ENCODE measurements around the gene C1D. TPM values are rescaled to one million over a fixed set of nuclear protein-coding genes. Genes with fewer than 3 reads are reported as not detected.
A peak's percentile ranks its signal among the peaks of the same experiment; 100 is the strongest.

The C1D gene
- polyA plus RNA-seq, 3 donors: 14.9 to 58.4 (median 49.7) TPM

DNA sequence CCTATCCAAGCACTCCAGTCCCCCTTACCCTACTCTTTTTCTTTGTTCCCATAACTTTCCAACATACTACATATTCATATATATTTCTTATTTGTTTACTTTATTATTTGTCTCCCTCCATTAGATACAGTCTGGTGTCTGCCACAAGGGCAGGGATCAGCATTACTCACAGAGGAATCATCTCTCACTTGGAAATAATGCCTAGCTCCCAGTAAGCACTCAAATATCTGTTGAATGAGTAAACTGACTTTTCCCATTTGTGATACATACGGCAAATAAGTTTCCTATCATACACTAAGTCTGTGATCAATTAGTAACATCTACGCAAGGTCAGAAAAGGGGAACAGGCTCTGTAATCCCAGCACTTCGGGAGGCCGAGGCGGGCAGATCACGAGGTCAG lies 18.7 kb downstream of the C1D start:
- H3K9me3 Mint-ChIP-seq: no peaks in the 10 kb centered on the region
- TF ChIP-seq, protein P1, sequence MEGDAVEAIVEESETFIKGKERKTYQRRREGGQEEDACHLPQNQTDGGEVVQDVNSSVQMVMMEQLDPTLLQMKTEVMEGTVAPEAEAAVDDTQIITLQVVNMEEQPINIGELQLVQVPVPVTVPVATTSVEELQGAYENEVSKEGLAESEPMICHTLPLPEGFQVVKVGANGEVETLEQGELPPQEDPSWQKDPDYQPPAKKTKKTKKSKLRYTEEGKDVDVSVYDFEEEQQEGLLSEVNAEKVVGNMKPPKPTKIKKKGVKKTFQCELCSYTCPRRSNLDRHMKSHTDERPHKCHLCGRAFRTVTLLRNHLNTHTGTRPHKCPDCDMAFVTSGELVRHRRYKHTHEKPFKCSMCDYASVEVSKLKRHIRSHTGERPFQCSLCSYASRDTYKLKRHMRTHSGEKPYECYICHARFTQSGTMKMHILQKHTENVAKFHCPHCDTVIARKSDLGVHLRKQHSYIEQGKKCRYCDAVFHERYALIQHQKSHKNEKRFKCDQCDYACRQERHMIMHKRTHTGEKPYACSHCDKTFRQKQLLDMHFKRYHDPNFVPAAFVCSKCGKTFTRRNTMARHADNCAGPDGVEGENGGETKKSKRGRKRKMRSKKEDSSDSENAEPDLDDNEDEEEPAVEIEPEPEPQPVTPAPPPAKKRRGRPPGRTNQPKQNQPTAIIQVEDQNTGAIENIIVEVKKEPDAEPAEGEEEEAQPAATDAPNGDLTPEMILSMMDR (IDR thresholded peaks at IDR 0.05): no peak
- Histone ChIP-seq H4K20me1 (ENCODE audit: insufficient read depth, low read length) (peaks cover 25% of the 10 kb centered on the region), H3K4me3 (replicated peaks in 1 of 3; ENCODE audit: low read depth in 2 of 3, low read length in 3 of 3) (no peak overlapping the region), H3K4me2 (replicated peaks; ENCODE audit: extremely low read depth, low read length, poor library complexity, severe bottlenecking) (no peak overlapping the region), H2AFZ (ENCODE audit: insufficient read depth, low read depth, low read length, poor library complexity, severe bottlenecking) (no peak overlapping the region), H3K79me2 (ENCODE audit: insufficient read depth, low read length) (peaks cover 19% of the 10 kb centered on the region), H3K9ac (ENCODE audit: insufficient read depth, low read length, poor library complexity, severe bottlenecking) (no peak overlapping the region), H3K27ac (ENCODE audit: low read depth in 1 of 2, low read length in 2 of 2) (no peak overlapping the region), H3K27me3 (ENCODE audit: control insufficient read depth in 2 of 2, insufficient read depth in 2 of 2, low read length in 2 of 2) (no peaks in the 10 kb centered on the region), H3K36me3 (replicated peaks in 1 of 2; ENCODE audit: control insufficient read depth in 1 of 2, insufficient read depth in 2 of 2, low read length in 2 of 2) (peaks cover 36 to 65% of the 10 kb centered on the region in 2 donors), H3K9me3 (replicated peaks in 1 of 2; ENCODE audit: control insufficient read depth in 1 of 2, insufficient read depth in 1 of 2, low read length in 2 of 2) (no peaks in the 10 kb centered on the region), H3K4me1 (ENCODE audit: control insufficient read depth in 1 of 2, insufficient read depth in 2 of 2, low read length in 2 of 2) (no peaks in the 10 kb centered on the region)
- no peaks in the 10 kb centered on the region for H3K27me3 Mint-ChIP-seq (ENCODE audit: low read depth in 3 of 3)
- no peak for DNase-seq
- no CpG with 5 or more reads among the region's 6 CpGs for WGBS (ENCODE audit: insufficient coverage)
- intact Hi-C loops (cut with micrococcal nuclease): no loop called here
- no peaks in the 10 kb centered on the region for H3K4me1 Mint-ChIP-seq
- H3K4me3 Mint-ChIP-seq: no peak overlapping the region
- peak overlapping the region in 1 of 7 donors; percentile 40 for H3K27ac Mint-ChIP-seq
- H3K36me3 Mint-ChIP-seq: peaks cover 40 to 51% of the 10 kb centered on the region in 2 donors

DNA sequence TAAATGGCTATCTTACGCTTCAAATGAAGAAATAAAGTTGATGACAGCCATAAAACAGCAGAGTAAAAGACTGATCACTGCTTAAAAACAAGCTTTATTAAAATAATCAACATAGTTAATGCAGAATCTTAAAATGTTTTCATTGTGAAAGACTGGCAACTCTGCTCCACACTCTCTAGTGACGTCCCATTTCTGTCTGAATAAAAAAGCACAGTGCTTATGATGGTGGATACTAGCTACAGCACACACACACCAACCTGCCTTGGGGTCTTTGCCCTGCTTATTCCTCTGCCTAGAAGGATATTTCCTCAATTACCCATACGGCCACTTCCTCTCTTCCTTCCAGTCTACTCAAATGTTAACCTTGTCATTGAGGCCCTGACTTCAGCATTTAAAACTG lies 19.1 kb downstream of the C1D start:
- TF ChIP-seq, protein P1 (IDR thresholded peaks at IDR 0.05): no peak
- Histone ChIP-seq H3K4me3 (replicated peaks in 1 of 3; ENCODE audit: low read depth in 2 of 3, low read length in 3 of 3) (no peak overlapping the region), H3K9ac (ENCODE audit: insufficient read depth, low read length, poor library complexity, severe bottlenecking) (no peak overlapping the region), H3K4me2 (replicated peaks; ENCODE audit: extremely low read depth, low read length, poor library complexity, severe bottlenecking) (no peak overlapping the region), H3K79me2 (ENCODE audit: insufficient read depth, low read length) (peaks cover 15% of the 10 kb centered on the region), H3K27me3 (ENCODE audit: control insufficient read depth in 2 of 2, insufficient read depth in 2 of 2, low read length in 2 of 2) (no peaks in the 10 kb centered on the region), H3K27ac (ENCODE audit: low read depth in 1 of 2, low read length in 2 of 2) (no peak overlapping the region), H2AFZ (ENCODE audit: insufficient read depth, low read depth, low read length, poor library complexity, severe bottlenecking) (no peak overlapping the region), H3K36me3 (replicated peaks in 1 of 2; ENCODE audit: control insufficient read depth in 1 of 2, insufficient read depth in 2 of 2, low read length in 2 of 2) (peaks cover 36 to 65% of the 10 kb centered on the region in 2 donors), H4K20me1 (ENCODE audit: insufficient read depth, low read length) (peaks cover 21% of the 10 kb centered on the region), H3K9me3 (replicated peaks in 1 of 2; ENCODE audit: control insufficient read depth in 1 of 2, insufficient read depth in 1 of 2, low read length in 2 of 2) (no peaks in the 10 kb centered on the region), H3K4me1 (ENCODE audit: control insufficient read depth in 1 of 2, insufficient read depth in 2 of 2, low read length in 2 of 2) (no peaks in the 10 kb centered on the region)
- Mint-ChIP-seq H3K4me1 (no peaks in the 10 kb centered on the region), H3K27me3 (ENCODE audit: low read depth in 3 of 3) (no peaks in the 10 kb centered on the region), H3K9me3 (no peaks in the 10 kb centered on the region), H3K27ac (no peak overlapping the region), H3K4me3 (no peak overlapping the region), H3K36me3 (peaks cover 38 to 50% of the 10 kb centered on the region in 2 donors)
- 25% methylated on average over 1 of the region's 3 CpGs for WGBS (ENCODE audit: insufficient coverage)
- intact Hi-C loops (cut with micrococcal nuclease): no loop called here
- DNase-seq: no peak

Data from CD14-positive monocyte (primary cell).